ENCODE measurements around the gene ABCC6. TPM values are rescaled to one million over a fixed set of nuclear protein-coding genes. Genes with fewer than 3 reads are reported as not detected.
"Not testable (repeated sequence)": the region's sequence is repeated elsewhere in the genome, so short reads cannot be mapped to it uniquely, and the experiment has no call there.

ABCC6 gene
- total RNA-seq, 1 experiment from 2014 or later: 2.9 TPM

GRCh38 chr16:16207097-16207786, 16.1 kb downstream of the ABCC6 start:
- H3K4me3 ChIP-seq (ENCODE audit: low read depth in 2 of 2, low read length in 2 of 2); H3K27me3 ChIP-seq (ENCODE audit: control insufficient read depth, insufficient read depth, low read length); CTCF ChIA-PET; in situ Hi-C loops (cut with HindIII; ENCODE audit: low pct_unique_long_range_greater_than_20kb, low sequenced_read_pairs); H3K36me3 ChIP-seq (ENCODE audit: control insufficient read depth, insufficient read depth, low read length); POLR2A ChIA-PET; H3K9me3 ChIP-seq (ENCODE audit: control insufficient read depth, insufficient read depth, low read depth, low read length); BruUV-seq (replicated peaks); ATAC-seq; H3K4me1 ChIP-seq (ENCODE audit: control insufficient read depth, insufficient read depth, low read length); H3K27ac ChIP-seq (ENCODE audit: low read length); DNase-seq (ENCODE audit: low read depth, low spot score); intact Hi-C loops (cut with micrococcal nuclease; ENCODE audit: unreplicated experiment): not testable (repeated sequence)

- POLR2A ChIA-PET; H3K4me1 ChIP-seq (ENCODE audit: control insufficient read depth, insufficient read depth, low read length); CTCF ChIA-PET; H3K4me3 ChIP-seq (ENCODE audit: low read depth in 2 of 2, low read length in 2 of 2); DNase-seq (ENCODE audit: low read depth, low spot score); BruUV-seq (replicated peaks); H3K27ac ChIP-seq (ENCODE audit: low read length); H3K27me3 ChIP-seq (ENCODE audit: control insufficient read depth, insufficient read depth, low read length); H3K9me3 ChIP-seq (ENCODE audit: control insufficient read depth, insufficient read depth, low read depth, low read length); intact Hi-C loops (cut with micrococcal nuclease; ENCODE audit: unreplicated experiment); in situ Hi-C loops (cut with HindIII; ENCODE audit: low pct_unique_long_range_greater_than_20kb, low sequenced_read_pairs); H3K36me3 ChIP-seq (ENCODE audit: control insufficient read depth, insufficient read depth, low read length); ATAC-seq: not testable (repeated sequence)
Observed at GRCh38 chr16:16205864-16206263, 17.4 kb downstream of the ABCC6 start.

- H3K4me1 ChIP-seq (ENCODE audit: control insufficient read depth, insufficient read depth, low read length); CTCF ChIA-PET; H3K36me3 ChIP-seq (ENCODE audit: control insufficient read depth, insufficient read depth, low read length); in situ Hi-C loops (cut with HindIII; ENCODE audit: low pct_unique_long_range_greater_than_20kb, low sequenced_read_pairs); H3K9me3 ChIP-seq (ENCODE audit: control insufficient read depth, insufficient read depth, low read depth, low read length); DNase-seq (ENCODE audit: low read depth, low spot score); H3K27ac ChIP-seq (ENCODE audit: low read length); ATAC-seq; POLR2A ChIA-PET; H3K27me3 ChIP-seq (ENCODE audit: control insufficient read depth, insufficient read depth, low read length); intact Hi-C loops (cut with micrococcal nuclease; ENCODE audit: unreplicated experiment); BruUV-seq (replicated peaks); H3K4me3 ChIP-seq (ENCODE audit: low read depth in 2 of 2, low read length in 2 of 2): not testable (repeated sequence)
Observed at GRCh38 chr16:16204552-16204951, 18.7 kb downstream of the ABCC6 start.

GRCh38 chr16:16203494-16203893, 19.8 kb downstream of the ABCC6 start:
- H3K9me3 ChIP-seq (ENCODE audit: control insufficient read depth, insufficient read depth, low read depth, low read length); ATAC-seq; intact Hi-C loops (cut with micrococcal nuclease; ENCODE audit: unreplicated experiment); CTCF ChIA-PET; H3K4me3 ChIP-seq (ENCODE audit: low read depth in 2 of 2, low read length in 2 of 2); BruUV-seq (replicated peaks); H3K27me3 ChIP-seq (ENCODE audit: control insufficient read depth, insufficient read depth, low read length); H3K27ac ChIP-seq (ENCODE audit: low read length); H3K36me3 ChIP-seq (ENCODE audit: control insufficient read depth, insufficient read depth, low read length); H3K4me1 ChIP-seq (ENCODE audit: control insufficient read depth, insufficient read depth, low read length); DNase-seq (ENCODE audit: low read depth, low spot score); in situ Hi-C loops (cut with HindIII; ENCODE audit: low pct_unique_long_range_greater_than_20kb, low sequenced_read_pairs): not testable (repeated sequence)
- POLR2A ChIA-PET: interaction anchor here (0.7 kb wide), 1 partner anchor 18 kb away, joined by 3 read pairs; no protein-coding TSS in a partner anchor

GRCh38 chr16:16202400-16203143, 20.7 kb downstream of the ABCC6 start:
- H3K27me3 ChIP-seq (ENCODE audit: control insufficient read depth, insufficient read depth, low read length); H3K27ac ChIP-seq (ENCODE audit: low read length); H3K9me3 ChIP-seq (ENCODE audit: control insufficient read depth, insufficient read depth, low read depth, low read length); H3K36me3 ChIP-seq (ENCODE audit: control insufficient read depth, insufficient read depth, low read length); H3K4me1 ChIP-seq (ENCODE audit: control insufficient read depth, insufficient read depth, low read length); H3K4me3 ChIP-seq (ENCODE audit: low read depth in 2 of 2, low read length in 2 of 2); BruUV-seq (replicated peaks); DNase-seq (ENCODE audit: low read depth, low spot score); in situ Hi-C loops (cut with HindIII; ENCODE audit: low pct_unique_long_range_greater_than_20kb, low sequenced_read_pairs); intact Hi-C loops (cut with micrococcal nuclease; ENCODE audit: unreplicated experiment); CTCF ChIA-PET; POLR2A ChIA-PET: not testable (repeated sequence)
- peak; percentile 77 for ATAC-seq
- TF ChIP-seq CTCF (IDR thresholded peaks at IDR 0.05): peak; percentile 58; the same call in 1 of the 2 replicates

GRCh38 chr16:16201880-16202279, 21.4 kb downstream of the ABCC6 start:
- H3K36me3 ChIP-seq (ENCODE audit: control insufficient read depth, insufficient read depth, low read length); CTCF ChIA-PET; H3K27ac ChIP-seq (ENCODE audit: low read length); H3K9me3 ChIP-seq (ENCODE audit: control insufficient read depth, insufficient read depth, low read depth, low read length); POLR2A ChIA-PET; H3K27me3 ChIP-seq (ENCODE audit: control insufficient read depth, insufficient read depth, low read length); intact Hi-C loops (cut with micrococcal nuclease; ENCODE audit: unreplicated experiment); H3K4me3 ChIP-seq (ENCODE audit: low read depth in 2 of 2, low read length in 2 of 2); DNase-seq (ENCODE audit: low read depth, low spot score); in situ Hi-C loops (cut with HindIII; ENCODE audit: low pct_unique_long_range_greater_than_20kb, low sequenced_read_pairs); H3K4me1 ChIP-seq (ENCODE audit: control insufficient read depth, insufficient read depth, low read length); BruUV-seq (replicated peaks): not testable (repeated sequence)
- peak; percentile 18; the same call in 1 of the 2 replicates for ATAC-seq

- intact Hi-C loops (cut with micrococcal nuclease; ENCODE audit: unreplicated experiment); DNase-seq (ENCODE audit: low read depth, low spot score): not testable (repeated sequence)
Observed at GRCh38 chr16:16200391-16200790, 22.9 kb downstream of the ABCC6 start.

More at GRCh38 chr16:16200391-16200790, 22.9 kb downstream of the ABCC6 start:
- CTCF ChIA-PET; H3K4me1 ChIP-seq (ENCODE audit: control insufficient read depth, insufficient read depth, low read length); BruUV-seq (replicated peaks); H3K4me3 ChIP-seq (ENCODE audit: low read depth in 2 of 2, low read length in 2 of 2); H3K27ac ChIP-seq (ENCODE audit: low read length); H3K36me3 ChIP-seq (ENCODE audit: control insufficient read depth, insufficient read depth, low read length); H3K27me3 ChIP-seq (ENCODE audit: control insufficient read depth, insufficient read depth, low read length); POLR2A ChIA-PET; ATAC-seq; in situ Hi-C loops (cut with HindIII; ENCODE audit: low pct_unique_long_range_greater_than_20kb, low sequenced_read_pairs); H3K9me3 ChIP-seq (ENCODE audit: control insufficient read depth, insufficient read depth, low read depth, low read length): not testable (repeated sequence)
